Sigmoid colon (tissue), 4 donors: Measurements from ENCODE around the gene SPINK6.

Source experiments
- EP300 ChIP-seq, 4 donors: sonication (generic); formaldehyde crosslinking; IDR thresholded peaks; one replicate each; pipeline ENCODE4 v1.6.1; 2017; ENCODE audit warnings: antibody characterized with exemption in 4 of 4
- POLR2A ChIP-seq, 2 donors: fragments of 450-650 bp; IDR thresholded peaks; one replicate each; pipeline ENCODE4 v1.6.1; 2016; ENCODE audit warnings: antibody characterized with exemption in 2 of 2, mild to moderate bottlenecking in 2 of 2, moderate library complexity in 2 of 2
- TF ChIP-seq, protein P1 (sequence below), 4 experiments: fragments of 450-650 bp in 3 of 4; fragments of 200-600 bp in 1 of 4; IDR thresholded peaks; one replicate each; pipeline ENCODE4 v1.5.1; 2016 to 2019; ENCODE audit warnings: antibody characterized with exemption in 4 of 4, mild to moderate bottlenecking in 3 of 4, moderate library complexity in 2 of 4

DNA sequence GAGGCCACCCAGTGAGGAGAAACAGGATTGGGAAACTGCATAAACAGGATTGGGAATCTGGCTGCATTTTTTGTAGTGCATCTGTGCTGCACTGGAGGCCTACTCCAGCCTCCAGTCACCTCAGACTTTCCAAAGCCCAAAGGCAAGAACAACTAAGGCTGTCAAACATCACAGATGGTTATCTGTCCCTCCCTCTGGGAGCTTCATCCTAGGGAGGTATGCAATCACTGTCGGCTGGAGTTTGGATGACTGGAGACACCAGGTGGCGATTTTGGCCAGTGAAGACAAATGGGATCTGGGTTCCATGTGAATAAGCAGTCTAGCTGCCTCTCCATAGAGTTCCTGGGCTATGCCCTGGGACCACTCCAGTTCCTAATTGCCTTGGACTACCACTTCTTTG is 56.4 kb downstream of the SPINK6 start:
- TF ChIP-seq, protein P1, sequence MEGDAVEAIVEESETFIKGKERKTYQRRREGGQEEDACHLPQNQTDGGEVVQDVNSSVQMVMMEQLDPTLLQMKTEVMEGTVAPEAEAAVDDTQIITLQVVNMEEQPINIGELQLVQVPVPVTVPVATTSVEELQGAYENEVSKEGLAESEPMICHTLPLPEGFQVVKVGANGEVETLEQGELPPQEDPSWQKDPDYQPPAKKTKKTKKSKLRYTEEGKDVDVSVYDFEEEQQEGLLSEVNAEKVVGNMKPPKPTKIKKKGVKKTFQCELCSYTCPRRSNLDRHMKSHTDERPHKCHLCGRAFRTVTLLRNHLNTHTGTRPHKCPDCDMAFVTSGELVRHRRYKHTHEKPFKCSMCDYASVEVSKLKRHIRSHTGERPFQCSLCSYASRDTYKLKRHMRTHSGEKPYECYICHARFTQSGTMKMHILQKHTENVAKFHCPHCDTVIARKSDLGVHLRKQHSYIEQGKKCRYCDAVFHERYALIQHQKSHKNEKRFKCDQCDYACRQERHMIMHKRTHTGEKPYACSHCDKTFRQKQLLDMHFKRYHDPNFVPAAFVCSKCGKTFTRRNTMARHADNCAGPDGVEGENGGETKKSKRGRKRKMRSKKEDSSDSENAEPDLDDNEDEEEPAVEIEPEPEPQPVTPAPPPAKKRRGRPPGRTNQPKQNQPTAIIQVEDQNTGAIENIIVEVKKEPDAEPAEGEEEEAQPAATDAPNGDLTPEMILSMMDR (IDR thresholded peaks at IDR 0.05) = no peak
- TF ChIP-seq POLR2A (IDR thresholded peaks at IDR 0.05) (no peak), EP300 (IDR thresholded peaks at IDR 0.05) (no peak)
